ENCODE results near the gene DMBT1. TPM values are rescaled to one million over a fixed set of nuclear protein-coding genes. Genes with fewer than 3 reads are reported as not detected.

The DMBT1 gene
- total and polyA plus RNA-seq, 4 donors = 0.03 TPM; not detected in 3

- Histone ChIP-seq H3K9ac (ENCODE audit: low read depth in 1 of 2, low read length in 2 of 2) (no peak overlapping the region), H3K27ac (ENCODE audit: low read depth in 1 of 2, low read length in 2 of 2) (no peak overlapping the region), H3K36me3 (ENCODE audit: control insufficient read depth in 4 of 4, insufficient read depth in 3 of 4, low read depth in 1 of 4, low read length in 3 of 4) (no peaks in the 10 kb centered on the region), H3K4me1 (ENCODE audit: control insufficient read depth in 4 of 4, insufficient read depth in 4 of 4, low read length in 3 of 4) (no peaks in the 10 kb centered on the region), H3K4me3 (ENCODE audit: low read depth in 1 of 3, low read length in 3 of 3) (no peak overlapping the region), H3K9me3 (ENCODE audit: control insufficient read depth in 4 of 4, low read length in 3 of 4) (no peaks in the 10 kb centered on the region), H3K27me3 (ENCODE audit: control insufficient read depth in 4 of 4, insufficient read depth in 4 of 4, low read length in 3 of 4) (no peaks in the 10 kb centered on the region)
- DNase-seq (ENCODE audit: low spot score) = no peak
- 90% methylated on average over 11 of the region's 11 CpGs for WGBS
- TF ChIP-seq, protein P1, sequence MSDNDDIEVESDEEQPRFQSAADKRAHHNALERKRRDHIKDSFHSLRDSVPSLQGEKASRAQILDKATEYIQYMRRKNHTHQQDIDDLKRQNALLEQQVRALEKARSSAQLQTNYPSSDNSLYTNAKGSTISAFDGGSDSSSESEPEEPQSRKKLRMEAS (IDR thresholded peaks at IDR 0.05) = no peak
- TF ChIP-seq, protein P2, sequence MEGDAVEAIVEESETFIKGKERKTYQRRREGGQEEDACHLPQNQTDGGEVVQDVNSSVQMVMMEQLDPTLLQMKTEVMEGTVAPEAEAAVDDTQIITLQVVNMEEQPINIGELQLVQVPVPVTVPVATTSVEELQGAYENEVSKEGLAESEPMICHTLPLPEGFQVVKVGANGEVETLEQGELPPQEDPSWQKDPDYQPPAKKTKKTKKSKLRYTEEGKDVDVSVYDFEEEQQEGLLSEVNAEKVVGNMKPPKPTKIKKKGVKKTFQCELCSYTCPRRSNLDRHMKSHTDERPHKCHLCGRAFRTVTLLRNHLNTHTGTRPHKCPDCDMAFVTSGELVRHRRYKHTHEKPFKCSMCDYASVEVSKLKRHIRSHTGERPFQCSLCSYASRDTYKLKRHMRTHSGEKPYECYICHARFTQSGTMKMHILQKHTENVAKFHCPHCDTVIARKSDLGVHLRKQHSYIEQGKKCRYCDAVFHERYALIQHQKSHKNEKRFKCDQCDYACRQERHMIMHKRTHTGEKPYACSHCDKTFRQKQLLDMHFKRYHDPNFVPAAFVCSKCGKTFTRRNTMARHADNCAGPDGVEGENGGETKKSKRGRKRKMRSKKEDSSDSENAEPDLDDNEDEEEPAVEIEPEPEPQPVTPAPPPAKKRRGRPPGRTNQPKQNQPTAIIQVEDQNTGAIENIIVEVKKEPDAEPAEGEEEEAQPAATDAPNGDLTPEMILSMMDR (IDR thresholded peaks at IDR 0.05; ENCODE audit: low read depth, low read length, missing input control) = no peak
These were observed 12.0 kb upstream of the DMBT1 start for GRCh38 chr10:122548407-122549085.

DNA sequence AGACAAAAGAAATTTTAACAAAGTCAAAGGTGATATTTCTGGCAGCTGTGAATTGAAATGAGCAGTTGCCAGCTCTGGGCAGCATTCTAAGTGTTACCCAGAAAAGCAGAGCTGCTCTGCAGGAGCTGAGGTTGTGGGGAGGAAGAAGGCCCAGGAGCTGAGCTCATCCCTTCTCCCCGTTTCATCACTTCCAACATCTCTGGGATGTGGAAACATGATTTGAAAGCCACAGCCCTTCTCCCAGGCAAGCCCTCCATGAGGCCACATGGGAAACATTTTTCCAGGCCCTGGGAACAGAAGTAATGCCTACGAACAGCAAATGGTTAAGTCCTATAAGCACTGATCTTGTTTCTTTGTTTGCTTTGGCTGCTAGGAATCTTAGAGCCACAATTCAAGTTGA, 10.9 kb upstream of the DMBT1 start:
- H3K4me3 ChIP-seq (ENCODE audit: low read depth in 1 of 3, low read length in 3 of 3) = no peak overlapping the region
- H3K9me3 ChIP-seq (ENCODE audit: control insufficient read depth in 4 of 4, low read length in 3 of 4) = no peaks in the 10 kb centered on the region
- TF ChIP-seq RXRA (IDR thresholded peaks at IDR 0.05) (no peak), ZBTB33 (IDR thresholded peaks at IDR 0.05) (no peak)
- no peaks in the 10 kb centered on the region for H3K36me3 ChIP-seq (ENCODE audit: control insufficient read depth in 4 of 4, insufficient read depth in 3 of 4, low read depth in 1 of 4, low read length in 3 of 4)
- H3K4me1 ChIP-seq (ENCODE audit: control insufficient read depth in 4 of 4, insufficient read depth in 4 of 4, low read length in 3 of 4) = no peaks in the 10 kb centered on the region
- no peak overlapping the region for H3K9ac ChIP-seq (ENCODE audit: low read depth in 1 of 2, low read length in 2 of 2)
- no peak for DNase-seq (ENCODE audit: low spot score)
- 86% methylated on average over 2 of the region's 2 CpGs for WGBS
- no peak overlapping the region for H3K27ac ChIP-seq (ENCODE audit: low read depth in 1 of 2, low read length in 2 of 2)
- H3K27me3 ChIP-seq (ENCODE audit: control insufficient read depth in 4 of 4, insufficient read depth in 4 of 4, low read length in 3 of 4) = no peaks in the 10 kb centered on the region

DNA sequence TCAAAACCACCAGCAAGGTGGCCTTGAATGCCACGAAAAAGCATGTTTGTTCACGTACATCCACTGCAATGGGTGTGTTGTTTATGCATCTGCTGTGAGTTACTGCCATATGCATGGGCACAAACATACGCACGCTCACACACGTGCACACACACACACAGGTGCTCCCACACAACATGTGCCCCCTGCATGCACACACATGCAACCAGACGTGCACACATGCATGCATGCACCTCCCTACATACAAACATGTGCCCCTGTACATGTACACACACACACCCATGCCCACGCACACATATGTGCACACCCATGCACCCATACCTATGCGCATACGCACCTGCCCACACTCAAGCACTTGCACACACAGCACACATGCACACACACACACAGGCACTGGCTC, 10.1 kb upstream of the DMBT1 start:
- no peak for TF ChIP-seq FOXA1 (IDR thresholded peaks at IDR 0.05)
- no peak for TF ChIP-seq ATF3 (IDR thresholded peaks at IDR 0.05)
- TF ChIP-seq ZBTB33 (IDR thresholded peaks at IDR 0.05) = no peak
- no peak for TF ChIP-seq GABPA (IDR thresholded peaks at IDR 0.05 in 1 of 2, conservative IDR thresholded peaks at IDR 0.05 in 1 of 2)
- TF ChIP-seq RAD21 (IDR thresholded peaks at IDR 0.05) = no peak
- no peak for TF ChIP-seq NR2F2 (IDR thresholded peaks at IDR 0.05)
- H3K36me3 ChIP-seq (ENCODE audit: control insufficient read depth in 4 of 4, insufficient read depth in 3 of 4, low read depth in 1 of 4, low read length in 3 of 4) = no peaks in the 10 kb centered on the region

More for the DNA sequence above, 10.1 kb upstream of the DMBT1 start:
- Histone ChIP-seq H3K9ac (ENCODE audit: low read depth in 1 of 2, low read length in 2 of 2) (no peak overlapping the region), H3K27ac (ENCODE audit: low read depth in 1 of 2, low read length in 2 of 2) (no peak overlapping the region), H3K4me3 (ENCODE audit: low read depth in 1 of 3, low read length in 3 of 3) (no peak overlapping the region), H3K9me3 (ENCODE audit: control insufficient read depth in 4 of 4, low read length in 3 of 4) (no peaks in the 10 kb centered on the region), H3K27me3 (ENCODE audit: control insufficient read depth in 4 of 4, insufficient read depth in 4 of 4, low read length in 3 of 4) (no peaks in the 10 kb centered on the region), H3K4me1 (ENCODE audit: control insufficient read depth in 4 of 4, insufficient read depth in 4 of 4, low read length in 3 of 4) (no peaks in the 10 kb centered on the region)
- WGBS = 97% methylated on average over 9 of the region's 9 CpGs
- DNase-seq (ENCODE audit: low spot score) = no peak

All from liver (tissue), 9 donors.